ENCODE results near the gene BTBD8.

The BTBD8 gene

DNA sequence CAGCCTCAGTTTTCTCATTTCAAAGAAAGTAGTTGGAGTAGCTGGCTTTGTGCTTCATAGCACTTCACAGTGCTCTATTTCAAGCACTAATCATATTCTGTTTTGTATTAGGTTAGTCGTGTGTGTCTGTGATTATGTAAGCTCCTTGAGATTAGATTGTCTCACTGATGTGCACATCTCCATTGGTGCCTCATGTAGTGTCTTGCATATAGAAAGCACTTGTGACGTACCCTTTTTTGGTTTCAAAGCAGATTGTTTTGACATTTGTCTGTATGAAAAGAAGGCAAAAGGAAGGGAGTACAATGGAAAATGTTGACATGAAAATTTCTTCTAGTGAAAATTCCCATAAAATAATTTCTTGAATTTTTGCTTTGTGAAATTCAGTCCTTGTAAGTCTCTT is 13.9 kb downstream of the BTBD8 start:
- FAIRE-seq, result no peak

DNA sequence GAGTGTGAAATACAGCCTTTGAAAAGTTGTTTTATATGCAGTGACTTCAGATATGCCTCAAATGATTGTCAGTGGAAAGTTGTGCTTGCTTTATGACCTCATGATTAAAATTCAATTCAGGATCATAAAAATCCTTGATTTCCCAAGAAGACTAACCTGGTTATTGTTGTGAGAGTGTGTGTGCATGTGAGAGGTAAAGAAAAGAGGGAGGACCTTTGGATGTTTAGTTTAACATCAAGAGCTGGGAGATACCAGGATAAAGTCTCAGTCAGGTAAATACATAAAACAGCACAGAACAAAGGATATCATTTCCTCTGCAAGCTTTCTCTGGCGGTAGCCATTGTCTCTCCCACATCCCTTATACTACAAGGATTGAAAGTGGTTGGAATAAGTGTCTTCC is 14.4 kb downstream of the BTBD8 start:
- no peak for FAIRE-seq

DNA sequence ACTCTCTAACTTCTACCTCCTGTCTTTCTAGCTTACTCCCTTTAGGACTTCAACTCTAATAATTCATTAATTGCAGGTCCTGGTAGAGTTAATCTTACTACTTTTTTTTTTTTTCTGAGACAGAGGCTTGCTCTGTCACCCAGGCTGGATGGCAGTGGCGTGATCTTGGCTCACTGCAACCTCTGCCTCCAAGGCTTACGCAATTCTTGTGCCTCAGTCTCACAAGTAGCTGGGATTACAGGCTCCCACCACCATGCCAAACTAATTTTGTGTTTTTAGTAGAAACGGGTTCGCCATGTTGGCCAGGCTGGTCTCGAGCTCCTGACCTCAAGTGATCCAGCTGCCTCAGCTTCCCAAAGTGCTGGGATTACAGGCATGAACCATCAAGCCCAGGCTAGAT is 15.7 kb downstream of the BTBD8 start:
- FAIRE-seq, result no peak

DNA sequence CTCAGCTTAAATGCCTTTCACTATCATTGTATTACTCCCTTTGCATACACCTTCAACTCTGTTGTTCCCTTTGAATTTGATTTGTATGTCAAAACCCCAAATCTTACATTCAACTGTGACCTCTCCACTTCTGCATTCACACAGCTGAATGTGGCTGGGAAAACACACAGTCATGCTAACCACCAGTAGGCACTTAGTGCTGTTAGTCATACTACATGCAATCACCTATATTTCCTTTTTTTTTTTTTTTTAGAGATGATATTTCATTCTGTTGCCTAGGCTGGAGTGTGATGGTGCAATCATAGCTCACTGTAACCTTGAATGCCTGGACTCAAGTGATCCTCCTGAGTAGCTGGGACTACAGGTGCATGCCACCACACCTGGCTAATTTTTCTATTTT is 16.2 kb downstream of the BTBD8 start:
- no peak for FAIRE-seq

DNA sequence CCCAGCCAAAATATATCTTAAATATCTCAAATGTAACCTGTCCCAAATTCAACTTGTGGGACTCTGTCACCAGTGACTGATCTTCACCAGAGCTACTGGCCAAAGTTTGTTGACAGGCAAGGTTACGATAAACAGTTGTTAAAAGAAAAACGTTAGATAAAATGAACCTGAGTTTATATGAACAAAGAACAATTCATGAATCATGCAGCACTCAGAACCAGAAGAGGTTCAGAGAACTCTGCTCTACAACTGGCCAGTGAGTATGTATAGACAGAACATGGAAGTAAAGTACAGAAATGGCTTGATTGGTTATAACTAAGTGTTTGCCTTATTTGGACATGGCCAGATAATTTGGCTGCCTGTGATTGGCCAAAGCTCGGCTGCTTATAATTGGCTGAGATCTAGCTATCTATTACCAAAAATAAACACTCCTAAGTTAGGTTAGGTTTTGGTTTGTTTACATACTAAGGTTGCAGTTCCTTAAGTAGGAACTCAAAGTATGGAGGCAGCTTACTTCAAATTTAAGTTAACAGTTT is 25.5 kb downstream of the BTBD8 start:
- no peak for FAIRE-seq

DNA sequence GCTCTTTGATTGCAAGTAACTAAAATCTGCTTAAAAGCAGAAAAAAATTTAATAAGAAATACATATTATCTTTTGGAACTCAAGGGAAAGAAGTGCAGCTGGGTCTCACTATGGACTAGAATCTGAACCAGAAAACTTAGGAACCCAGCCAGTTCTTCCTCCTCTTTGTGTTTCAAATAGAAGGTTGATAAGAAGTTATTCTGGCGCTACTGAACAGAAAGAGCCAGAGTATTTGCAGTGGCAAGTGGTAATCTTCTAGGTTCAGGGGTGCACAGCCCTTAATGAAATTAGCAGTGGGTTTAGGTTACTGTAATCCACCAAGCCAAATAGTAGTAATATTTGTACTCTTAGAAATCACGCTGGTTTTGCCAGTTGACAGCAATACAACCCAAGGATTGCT is 28.5 kb downstream of the BTBD8 start:
- no peak for FAIRE-seq

DNA sequence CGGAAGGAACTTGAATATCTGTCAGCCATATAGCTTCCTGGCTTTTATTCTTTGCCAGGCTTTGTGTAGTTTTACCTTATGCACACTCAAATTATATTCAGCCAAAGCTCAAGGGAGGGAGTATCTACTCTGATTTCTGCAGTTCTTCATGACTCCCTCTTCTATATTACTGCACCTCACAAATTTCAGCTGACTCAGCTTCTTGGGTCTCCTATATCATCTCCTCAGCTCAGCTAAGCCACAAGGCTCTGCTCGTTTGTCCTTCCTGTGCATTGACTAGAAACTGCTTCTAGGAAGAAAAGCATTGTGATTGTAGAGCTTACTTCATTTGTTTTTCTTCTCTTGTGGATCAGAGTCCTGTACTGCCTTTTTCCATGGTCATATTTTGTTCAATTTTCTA is 37.4 kb downstream of the BTBD8 start:
- no peak for FAIRE-seq

DNA sequence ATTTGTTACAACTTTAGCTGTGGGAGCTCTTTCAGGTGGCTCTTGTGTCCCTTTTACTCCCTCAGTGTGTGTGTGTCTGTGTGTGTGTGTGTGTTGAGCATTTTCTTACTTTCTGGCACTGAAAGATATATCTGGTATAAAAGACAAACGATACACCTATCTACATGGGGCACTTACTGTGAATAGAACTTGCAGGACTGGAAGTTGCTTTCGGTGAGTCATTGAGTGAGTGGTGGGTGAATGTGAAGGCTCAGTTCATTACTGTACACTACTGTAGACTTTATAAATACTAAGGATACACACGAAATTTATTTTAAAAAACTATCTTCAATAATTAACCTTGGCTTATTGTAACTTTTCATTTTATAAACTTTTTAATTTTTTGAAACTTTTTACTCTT is 38.7 kb downstream of the BTBD8 start:
- no peak for FAIRE-seq

DNA sequence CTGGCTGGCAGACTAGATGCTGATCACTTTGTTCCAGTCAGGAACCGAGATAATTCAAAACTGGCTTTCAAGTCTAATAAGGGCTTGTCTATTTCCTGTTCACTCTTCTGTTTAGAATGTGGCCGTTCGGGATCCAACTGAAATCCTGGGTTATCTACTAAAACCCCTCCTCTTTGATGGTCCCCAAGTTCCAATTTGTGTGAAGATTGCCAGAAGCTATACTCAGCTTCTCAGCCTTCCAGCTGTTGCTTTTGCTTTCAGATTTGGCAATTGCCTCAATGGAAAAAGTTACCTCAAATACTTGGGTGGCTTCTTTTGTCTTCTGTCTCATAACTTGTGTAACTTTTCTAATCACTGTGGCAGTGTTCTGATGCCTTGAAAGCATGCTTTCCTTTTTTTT is 43.7 kb downstream of the BTBD8 start:
- no peak for FAIRE-seq

DNA sequence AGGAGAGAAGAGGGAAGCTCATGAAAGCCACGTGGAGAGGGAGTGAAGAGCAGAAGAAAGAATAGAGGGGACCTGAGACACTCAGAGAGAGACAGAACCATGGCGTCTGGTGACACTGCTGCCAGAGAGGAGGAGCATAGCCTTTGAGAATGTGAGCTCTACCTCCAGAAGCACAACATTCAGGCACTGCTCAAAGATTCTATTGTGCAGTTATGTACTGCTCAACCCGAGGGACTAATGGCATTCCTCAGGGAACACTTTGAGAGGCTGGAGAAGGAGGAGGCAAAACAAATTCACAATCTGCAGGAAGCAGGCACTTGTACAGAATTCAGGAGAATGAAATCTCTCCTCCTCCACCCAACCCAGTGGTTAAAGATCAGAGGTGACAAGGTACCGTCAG is 45.1 kb downstream of the BTBD8 start:
- no peak for FAIRE-seq

DNA sequence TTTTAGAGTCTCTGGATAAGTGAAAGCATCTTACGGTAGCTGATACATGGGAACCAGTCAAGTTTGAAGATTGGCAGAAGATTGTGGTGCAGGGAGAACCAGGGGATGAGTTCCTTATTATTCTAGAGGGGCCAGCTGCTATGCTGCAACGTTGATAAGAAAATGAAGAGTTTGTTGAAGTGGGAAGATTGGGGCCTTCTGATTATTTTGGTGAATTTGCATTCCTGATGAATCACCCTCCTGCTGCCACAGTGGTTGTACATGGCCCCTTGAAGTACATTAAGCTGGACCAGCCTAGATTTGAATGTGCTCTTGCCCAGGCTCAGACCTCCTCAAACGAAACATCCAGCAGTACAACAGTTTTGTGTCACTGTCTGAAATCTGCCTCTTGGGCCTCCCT is 45.9 kb downstream of the BTBD8 start:
- no peak for FAIRE-seq

DNA sequence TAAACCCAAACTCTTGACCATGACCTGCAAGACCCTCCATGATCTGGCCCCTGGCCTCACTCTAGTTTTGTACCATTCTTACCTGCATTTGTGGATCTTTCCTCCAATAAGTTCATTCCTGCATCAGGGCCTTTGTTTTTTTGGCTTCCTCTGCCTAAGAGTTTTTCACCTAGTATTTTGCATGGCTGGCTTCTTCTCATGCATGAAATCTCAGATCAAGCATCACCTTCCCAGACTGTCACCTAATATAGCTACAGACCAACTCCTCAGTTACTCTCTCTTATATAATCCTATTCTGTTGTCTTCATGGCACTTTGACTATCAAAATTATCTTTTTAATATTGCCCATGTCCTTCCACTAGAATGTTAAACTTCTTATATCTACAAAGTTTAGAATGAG is 54.2 kb downstream of the BTBD8 start:
- no peak for FAIRE-seq

DNA sequence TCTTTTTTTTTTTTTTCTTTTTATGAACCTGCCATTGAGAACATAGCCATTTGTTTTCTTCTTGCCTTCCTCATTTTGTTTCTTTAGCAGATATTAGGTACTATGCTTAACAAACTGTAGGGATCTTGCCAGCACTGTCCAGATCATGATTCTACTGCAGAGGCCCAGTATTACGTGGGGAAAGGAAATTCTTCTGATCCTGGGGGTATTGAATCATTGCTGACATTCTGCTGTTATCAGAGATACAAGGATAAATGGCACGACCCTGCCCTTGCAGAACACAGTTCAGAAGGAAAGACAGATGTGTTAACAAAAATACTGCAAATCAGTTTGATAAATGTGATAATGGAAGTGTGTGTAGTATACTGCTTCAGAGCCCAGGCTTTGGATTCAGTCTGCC is 56.2 kb downstream of the BTBD8 start:
- no peak for FAIRE-seq

DNA sequence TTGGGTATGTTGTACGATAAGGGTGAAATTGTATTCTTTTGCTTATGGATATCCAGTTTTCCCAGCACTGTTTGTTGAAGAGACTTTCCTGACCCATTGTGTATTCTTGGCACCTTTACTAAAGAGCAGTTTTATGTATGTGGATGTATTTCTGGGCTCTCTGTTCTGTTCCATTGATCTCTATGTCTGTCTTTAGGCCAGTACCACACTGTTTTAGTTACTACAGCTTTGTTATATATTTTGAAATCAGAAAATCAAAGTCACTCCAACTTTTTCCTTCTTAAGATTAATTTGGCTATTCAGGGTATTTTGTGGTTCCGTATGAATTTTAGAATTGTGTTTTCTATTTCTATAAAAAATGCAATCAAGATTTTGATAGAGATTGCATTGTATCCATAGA is 74.8 kb downstream of the BTBD8 start:
- no peak for FAIRE-seq

DNA sequence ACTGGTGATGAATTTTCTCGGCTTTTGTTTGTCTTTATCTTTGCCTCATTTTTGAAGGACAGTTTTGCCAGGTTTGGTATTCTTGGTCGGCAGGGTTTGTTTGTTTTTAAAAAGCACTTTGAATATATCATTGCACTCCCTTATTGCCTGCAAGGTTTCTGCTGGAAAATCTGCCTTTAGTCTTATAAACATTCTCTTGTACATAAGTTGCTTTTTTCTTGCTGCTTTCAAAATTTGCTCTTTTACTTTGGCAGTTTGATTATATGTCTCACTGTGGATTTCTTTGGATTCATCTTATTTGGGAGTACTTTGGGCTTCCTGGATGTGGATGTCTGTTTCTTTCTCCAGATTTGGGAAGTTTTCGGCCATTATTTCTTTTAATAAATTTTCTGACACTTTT is 79.4 kb downstream of the BTBD8 start:
- no peak for FAIRE-seq

DNA sequence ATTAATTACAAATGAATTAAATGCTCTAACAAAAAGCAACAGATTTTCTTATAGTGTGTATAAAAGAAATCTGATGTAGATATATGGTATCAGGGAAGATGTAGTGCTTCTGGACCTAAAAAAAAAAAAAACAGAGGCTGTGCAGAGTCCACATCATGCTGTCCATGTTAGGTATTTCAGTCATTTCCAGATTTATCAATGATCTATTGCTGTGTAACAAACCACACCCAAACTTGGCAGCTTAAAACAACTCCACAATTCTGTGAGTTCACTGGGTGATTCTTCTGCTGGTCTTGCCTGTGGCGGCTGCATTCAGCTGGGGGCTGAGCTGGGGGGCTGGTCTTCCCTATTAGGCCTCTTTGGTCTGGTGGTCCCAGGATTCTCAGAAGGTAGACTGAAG is 85.2 kb downstream of the BTBD8 start:
- FAIRE-seq, result no peak

DNA sequence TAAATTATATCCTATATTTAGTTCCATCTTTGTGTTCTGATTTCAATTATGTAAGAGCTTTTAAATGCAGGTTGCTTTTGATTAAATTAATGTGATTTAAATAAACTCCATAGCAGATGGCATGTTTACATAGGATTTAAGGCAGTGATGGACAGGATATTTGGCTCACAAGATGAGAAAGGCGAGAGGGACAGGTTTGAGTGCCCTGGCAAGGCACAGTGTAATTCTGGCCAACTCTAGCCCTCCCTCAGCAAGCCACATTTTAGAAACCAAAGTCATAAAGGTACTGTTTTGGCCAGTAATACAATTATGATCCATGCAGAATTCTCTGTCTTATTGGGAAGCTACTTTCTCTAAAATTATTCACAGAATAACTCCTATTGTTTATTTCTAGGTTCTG is 87.0 kb downstream of the BTBD8 start:
- no peak for FAIRE-seq

DNA sequence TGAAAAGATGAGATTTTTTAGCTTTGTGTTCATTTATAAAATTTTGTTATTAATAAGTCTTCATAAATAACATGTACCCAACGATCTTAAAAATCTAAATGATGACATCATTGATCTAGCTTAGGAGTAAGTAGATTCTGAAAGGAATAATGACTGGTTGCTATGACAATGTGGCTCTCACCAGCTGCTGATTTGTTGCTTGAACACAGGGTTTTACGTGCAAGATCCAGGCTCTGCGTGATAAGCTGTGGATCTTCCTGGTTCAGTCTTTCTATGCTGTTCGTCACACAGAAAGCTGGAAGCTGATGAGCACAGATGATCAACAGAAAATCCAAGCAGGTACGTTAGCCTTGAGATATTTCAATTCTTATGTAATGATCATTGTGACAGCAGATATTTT is 88.5 kb downstream of the BTBD8 start:
- no peak for FAIRE-seq

DNA sequence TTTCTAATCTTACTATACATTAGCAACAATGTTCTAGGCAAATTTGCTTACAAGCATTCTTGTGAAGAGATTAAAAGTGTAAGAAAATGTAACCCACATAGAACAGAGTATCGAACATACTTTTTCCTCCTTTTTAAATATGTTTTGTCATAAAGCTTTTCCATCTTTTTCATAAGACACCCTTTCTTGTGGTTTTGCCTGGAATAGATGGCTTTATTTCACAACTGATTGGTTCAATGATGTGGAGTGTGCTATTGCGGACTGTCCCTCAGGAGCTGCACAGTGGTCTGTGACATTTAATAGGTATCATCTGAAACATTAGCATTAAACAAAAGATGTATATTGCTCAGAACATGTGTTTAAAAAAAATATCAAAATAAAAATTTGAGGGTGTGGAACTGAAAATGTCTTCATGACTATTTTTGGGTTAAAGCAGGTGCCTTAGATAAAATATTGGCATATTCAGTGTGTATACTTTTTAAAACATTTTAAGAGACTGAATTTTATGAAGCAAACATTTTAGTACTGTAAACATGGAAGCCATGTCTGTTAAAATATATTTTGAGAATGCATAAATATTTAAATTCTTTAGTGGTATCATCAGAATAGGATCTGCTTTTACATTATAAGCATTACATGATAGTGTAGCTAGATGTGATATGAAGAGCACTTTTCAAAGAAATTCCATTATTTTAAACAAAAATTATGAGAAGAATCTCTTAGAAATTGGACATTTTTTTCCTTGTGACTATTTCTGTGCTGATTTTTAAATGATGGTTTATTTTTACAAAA is 89.3 kb downstream of the BTBD8 start:
- peak; percentile 6 for FAIRE-seq

DNA sequence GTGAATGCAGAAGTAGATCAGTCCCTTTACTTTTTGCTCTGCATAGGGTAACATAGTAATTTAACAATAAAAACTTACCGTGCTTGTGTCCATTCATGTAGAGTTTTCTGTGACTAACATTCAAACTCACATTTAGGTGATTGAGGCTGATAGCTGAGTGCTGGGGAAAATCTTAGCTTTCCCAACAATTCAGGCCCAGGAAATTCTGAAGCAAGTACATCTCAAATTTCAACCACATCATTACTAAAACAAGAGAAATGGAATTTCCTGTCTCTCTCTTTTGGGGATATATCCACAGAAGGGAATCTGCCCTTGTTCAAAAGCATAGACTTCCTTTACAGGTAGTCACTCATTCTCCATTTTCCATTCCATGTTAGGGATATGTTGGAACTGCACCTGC is 104.5 kb downstream of the BTBD8 start:
- FAIRE-seq, result no peak

DNA sequence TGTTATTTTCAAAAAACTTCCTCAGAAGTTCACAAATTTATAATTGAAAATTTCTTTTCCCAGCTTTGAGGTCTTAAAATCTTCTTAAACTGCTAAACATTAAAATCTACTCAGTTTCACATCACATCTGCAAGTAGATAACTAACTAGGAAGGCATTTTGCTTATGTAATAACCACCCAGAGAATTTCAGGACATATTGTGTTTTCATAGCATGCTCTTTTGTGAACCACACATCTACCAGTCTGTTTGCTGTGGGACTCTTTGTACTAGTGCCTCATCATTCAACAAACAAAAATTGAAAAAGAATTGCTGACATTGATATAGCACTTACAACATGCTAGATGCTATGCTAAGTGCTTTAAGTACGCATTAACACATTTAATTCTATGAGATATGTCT is 105.9 kb downstream of the BTBD8 start:
- no peak for FAIRE-seq

DNA sequence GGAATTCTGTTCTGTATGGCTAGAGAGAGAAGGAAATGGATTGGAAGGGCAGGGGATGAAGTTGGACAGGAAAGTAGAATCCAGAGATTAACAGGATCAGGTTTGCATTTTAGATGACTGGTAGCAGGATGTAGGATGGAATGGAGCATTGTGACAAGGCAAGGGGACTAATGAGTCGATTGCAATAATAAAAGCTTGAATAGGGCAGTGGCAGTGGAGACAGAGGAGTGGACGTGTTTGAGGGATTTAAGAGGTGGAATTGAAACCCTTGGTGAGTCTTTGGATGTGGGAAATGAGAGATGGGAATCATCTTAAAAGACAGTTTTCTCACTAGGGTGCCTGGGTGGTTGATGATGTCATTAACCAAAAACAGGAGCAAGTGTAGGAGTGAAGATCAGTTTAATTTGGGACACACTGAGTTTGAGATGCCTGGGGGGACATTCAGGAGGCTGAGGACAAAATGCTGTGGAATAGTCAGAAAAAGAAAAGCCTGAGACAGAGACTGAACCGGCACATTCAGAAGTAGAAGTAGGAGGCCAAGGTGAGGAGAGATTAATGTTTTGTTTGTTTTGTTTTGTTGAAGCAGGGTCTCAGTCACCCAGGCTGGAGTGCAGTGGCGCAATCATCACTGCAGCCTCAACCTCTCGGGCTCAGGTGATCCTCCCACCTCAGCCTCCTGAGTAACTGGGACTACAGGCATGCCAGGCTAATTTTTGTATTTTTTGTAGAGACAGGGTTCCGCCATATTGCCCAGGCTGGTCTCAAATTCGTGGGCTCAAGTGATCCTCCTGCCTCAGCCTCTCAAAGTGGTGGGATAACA is 108.5 kb downstream of the BTBD8 start:
- FAIRE-seq, result no peak

DNA sequence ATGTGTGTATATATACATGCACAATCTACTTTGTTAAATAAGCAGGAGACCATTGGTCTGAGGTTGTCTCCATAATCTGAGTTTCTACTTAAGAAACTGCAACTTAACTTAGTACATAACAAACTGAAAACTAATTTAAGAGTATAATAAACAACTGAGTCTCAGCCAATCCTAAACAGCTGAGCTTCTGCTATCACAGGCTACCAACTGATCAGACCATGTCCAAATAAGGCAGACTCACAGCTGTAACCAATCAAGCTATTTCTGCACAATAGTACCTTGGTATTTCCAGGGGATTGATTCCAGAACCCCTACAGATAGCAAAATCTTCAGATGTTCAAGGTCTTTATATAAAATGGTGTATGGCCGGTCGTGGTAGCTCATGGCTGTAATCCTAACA is 111.6 kb downstream of the BTBD8 start:
- no peak for FAIRE-seq

DNA sequence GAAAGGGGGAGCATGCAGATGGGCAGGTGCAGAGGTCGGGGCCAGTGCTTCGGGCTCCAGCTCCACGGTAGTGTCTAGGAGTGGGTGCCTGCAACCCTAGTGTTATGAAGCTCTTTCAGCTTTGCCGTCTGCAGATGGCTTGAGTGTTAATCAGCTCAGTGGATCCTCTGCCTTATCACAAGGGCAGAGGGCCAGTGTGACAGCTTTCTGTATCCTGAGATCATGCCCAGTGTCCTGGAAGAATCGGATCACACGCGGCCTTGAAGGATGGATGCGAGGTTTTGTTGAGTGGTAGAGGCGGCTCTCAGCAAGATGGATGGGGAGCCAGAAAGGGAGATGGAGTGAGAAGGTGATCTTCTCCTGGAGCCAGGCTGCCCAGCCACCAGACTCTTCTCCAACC is 112.1 kb downstream of the BTBD8 start:
- FAIRE-seq, result no peak

Measured in G401.6 (cell line).